ENCODE results near the gene RPUSD1.
"Not testable (repeated sequence)": the region's sequence is repeated elsewhere in the genome, so short reads cannot be mapped to it uniquely, and the experiment has no call there.

RPUSD1 gene

GRCh38 chr16:781346-782010 is 6.7 kb downstream of the RPUSD1 start:
- no peak for DNase-seq

DNA sequence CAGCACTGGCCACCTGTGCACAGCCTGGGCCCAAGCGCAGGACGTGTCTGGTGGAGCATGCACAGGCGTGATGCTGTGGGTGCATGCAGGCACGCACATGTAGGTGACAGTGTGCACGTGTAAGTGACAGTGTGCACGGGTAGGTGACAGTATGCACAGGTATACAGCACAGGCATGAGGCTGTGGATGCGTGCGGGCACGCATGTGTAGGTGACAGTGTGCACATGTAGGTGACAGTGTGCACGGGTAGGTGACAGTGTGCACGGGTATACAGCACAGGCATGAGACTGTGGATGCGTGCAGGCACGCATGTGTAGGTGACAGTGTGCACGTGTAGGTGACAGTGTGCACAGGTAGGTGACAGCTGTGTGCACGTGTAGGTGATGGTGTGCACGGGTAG is 7.9 kb downstream of the RPUSD1 start:
- no peak for DNase-seq

DNA sequence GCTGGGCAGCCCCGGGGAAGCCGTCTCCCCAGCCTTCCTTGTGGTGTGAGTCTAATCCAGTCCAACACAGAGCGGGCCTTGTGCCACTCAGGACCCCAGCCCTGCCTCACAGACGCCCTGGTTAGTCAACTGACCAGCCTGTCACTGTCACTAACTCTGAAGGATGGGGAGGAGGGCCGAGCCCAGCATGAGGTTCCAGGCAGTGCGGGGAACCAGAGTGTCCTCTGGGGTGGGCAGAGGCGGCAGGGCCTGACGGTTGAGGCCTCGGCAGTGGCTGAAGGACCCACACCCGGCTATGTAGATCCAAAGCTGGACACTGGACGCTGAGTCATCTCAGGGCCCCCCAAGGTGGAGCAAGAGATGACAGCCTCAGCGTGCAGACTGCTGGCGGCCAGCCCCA is 8.6 kb downstream of the RPUSD1 start:
- DNase-seq = no peak

- DNase-seq = no peak
These were observed 9.2 kb downstream of the RPUSD1 start for GRCh38 chr16:778909-779527.

GRCh38 chr16:778447-778846 is 9.7 kb downstream of the RPUSD1 start:
- no peak for DNase-seq

DNA sequence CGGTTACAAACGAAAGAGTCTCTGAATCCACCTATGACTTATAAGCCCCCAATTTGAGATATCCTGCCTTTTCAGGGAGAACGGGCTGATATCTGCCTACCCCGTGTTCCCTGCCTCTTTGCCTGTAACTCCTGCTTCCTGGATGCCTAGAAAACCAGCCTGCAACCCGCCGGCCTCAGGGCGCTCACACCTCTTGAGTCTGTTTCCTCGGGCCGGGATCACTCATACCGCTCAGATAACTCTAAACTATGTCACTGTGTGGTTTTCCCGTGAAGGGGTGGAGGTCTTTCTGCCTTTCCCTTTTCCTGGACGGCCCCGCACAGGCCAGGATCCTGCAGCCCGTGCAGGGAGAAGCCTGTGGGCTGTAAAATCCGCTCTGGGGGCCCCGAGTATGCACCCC is 10.4 kb downstream of the RPUSD1 start:
- DNase-seq = no peak

- DNase-seq = no peak
These were observed 11.4 kb downstream of the RPUSD1 start for GRCh38 chr16:776824-777223.

GRCh38 chr16:776298-776697 is 11.9 kb downstream of the RPUSD1 start:
- DNase-seq = not testable (repeated sequence)

GRCh38 chr16:775236-775796 is 12.9 kb downstream of the RPUSD1 start:
- no peak for DNase-seq

DNA sequence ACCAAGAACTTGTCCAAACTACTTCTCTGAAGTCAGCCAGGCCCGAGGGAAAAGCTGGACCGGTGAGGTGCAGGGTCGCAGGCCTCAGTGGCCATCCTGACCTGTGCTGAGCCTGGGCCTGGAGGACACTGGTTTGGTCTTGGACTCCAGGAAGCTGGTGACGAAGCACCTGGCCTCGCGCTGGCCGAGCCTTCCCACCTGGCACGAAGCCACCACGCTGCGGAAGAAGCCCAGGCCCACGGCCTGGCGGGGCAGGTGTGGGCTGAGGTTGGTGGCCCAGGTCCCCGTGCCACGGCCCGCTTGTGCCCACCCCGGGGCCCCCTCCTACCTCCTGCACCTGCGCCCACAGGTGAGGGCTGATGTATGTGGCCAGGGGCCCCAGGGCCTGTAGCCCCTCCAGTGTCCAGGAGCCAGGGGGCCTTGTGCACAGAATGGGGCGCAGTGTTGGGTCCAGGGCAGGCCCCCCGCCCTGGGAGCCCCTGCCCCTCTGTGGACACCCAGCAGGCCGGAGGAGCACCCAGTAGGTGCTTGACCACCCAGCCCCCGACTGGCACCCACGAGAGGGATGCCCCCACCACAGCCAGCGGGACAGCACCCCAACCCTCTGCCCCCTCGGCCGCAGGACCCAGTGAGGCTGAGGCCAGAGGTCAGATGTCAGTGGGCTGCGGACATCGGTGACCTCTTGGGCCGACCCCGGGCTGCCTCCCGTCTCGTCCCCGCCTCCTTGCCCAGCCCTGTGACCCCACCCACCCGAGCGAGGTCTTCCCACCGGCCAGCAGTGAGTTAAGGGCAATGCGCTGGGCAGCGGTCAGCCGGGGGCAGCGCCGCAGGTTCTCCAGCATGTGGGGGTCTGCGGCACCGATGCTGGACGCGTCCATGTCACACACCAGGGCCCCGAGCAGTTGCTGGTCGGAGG is 13.8 kb downstream of the RPUSD1 start:
- no peak for DNase-seq

DNA sequence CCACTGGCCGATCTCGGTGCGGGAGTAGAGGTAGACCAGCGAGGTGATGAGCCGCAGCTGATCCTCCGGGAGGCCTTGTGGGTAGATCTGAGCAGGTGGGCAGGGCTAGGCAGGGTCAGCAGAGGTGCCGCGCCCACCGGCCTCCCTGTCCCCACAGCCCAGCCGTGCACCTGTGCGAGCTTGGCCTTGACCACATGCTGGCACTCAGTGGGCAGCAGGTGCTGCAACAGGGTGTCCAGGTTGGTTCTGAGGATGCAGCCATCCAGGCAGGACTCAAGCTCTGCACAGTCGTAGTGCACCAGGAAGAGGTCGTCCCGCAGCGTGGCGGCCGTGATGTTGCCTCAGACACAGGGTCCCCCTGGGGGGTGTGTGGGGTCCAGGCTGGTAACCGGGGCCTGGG is 15.2 kb downstream of the RPUSD1 start:
- no peak for DNase-seq

- no peak for DNase-seq
These were observed 17.8 kb downstream of the RPUSD1 start for GRCh38 chr16:770411-770810.

- no peak for DNase-seq
These were observed 18.2 kb downstream of the RPUSD1 start for GRCh38 chr16:769934-770333.

GRCh38 chr16:769184-769784 is 18.9 kb downstream of the RPUSD1 start:
- no peak for DNase-seq

DNA sequence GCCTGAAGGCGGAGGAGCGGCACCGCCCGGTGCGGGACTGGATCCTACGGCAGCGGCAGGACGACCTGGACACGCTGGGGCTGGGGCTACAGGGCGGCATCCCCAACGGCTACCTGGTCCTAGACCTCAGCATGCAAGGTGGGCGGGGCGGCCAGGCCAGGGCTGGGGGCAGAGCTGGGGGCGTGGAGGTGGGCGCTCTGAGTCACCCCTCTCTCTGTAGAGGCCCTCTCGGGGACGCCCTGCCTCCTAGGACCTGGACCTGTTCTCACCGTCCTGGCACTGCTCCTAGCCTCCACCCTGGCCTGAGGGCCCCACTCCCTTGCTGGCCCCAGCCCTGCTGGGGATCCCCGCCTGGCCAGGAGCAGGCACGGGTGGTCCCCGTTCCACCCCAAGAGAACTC is 19.8 kb downstream of the RPUSD1 start:
- DNase-seq = no peak

- DNase-seq = no peak
These were observed 20.4 kb downstream of the RPUSD1 start for GRCh38 chr16:767743-768235.

DNA sequence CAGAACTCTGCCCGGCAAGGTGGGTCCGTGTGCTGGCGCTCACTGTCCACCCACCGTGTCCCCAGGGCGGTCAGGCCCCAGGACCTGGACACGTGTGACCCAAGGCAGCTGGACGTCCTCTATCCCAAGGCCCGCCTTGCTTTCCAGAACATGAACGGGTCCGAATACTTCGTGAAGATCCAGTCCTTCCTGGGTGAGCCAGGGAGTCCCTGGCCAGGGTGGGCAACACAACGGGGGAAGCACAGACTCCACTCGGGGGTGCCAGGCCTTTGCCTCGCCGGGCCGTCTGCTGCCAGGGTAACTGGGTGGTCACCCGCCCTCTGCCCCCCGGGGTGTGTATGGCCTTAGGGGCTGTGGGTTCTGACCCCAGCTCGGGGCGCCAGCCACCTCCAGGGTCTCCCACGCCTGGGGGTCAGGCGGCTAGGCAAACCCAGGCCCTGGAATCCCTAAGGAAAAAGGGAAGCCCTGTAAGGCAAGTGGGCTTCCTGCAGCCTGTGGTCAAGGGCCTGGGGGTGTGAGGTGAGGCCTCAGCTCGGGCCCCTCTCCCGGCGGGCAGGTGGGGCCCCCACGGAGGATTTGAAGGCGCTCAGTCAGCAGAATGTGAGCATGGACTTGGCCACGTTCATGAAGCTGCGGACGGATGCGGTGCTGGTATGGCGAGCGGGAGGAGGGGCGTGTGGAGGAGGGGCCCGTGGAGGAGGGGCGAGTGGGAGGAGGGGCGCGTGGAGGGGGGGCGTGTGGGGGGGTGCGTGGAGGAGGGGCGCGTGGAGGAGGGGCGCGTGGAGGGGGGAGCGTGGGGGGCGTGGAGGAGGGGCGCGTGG is 21.2 kb downstream of the RPUSD1 start:
- no peak for DNase-seq

DNA sequence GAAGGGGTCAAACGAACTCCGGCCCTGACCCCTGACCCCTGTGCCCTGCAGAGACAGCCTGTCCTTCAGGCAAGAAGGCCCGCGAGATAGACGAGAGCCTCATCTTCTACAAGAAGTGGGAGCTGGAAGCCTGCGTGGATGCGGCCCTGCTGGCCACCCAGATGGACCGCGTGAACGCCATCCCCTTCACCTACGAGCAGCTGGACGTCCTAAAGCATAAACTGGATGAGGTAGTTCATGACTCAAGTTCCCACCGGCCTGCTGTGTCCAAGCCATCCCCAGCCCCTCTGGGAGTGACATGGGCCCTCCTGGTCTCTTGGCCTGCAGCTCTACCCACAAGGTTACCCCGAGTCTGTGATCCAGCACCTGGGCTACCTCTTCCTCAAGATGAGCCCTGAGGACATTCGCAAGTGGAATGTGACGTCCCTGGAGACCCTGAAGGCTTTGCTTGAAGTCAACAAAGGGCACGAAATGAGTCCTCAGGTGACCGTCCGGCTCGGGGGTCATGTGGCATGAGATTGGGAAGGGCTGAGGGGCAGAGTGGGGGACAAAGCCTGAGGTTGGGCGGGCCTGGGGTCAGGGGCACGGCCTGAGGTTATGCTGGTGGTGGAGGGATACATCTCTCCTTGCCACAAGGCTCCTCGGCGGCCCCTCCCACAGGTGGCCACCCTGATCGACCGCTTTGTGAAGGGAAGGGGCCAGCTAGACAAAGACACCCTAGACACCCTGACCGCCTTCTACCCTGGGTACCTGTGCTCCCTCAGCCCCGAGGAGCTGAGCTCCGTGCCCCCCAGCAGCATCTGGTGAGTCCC is 22.0 kb downstream of the RPUSD1 start:
- no peak for DNase-seq

- DNase-seq = no peak
These were observed 22.7 kb downstream of the RPUSD1 start for GRCh38 chr16:765488-765865.

GRCh38 chr16:764848-765487 is 23.2 kb downstream of the RPUSD1 start:
- DNase-seq = no peak
